Activated T-cell treated with anti-CD3 and anti-CD28 coated beads for 4 hours (primary cell): ENCODE data around the gene ELFN2.

Experiments
- DNase-seq: peaks from one replicate; pipeline ENCODE4 v3.0.0-alpha.2; 2020

ELFN2 gene

GRCh38 chr22:37353839-37354238 lies 73.4 kb downstream of the ELFN2 start:
- DNase-seq: no peak

DNA sequence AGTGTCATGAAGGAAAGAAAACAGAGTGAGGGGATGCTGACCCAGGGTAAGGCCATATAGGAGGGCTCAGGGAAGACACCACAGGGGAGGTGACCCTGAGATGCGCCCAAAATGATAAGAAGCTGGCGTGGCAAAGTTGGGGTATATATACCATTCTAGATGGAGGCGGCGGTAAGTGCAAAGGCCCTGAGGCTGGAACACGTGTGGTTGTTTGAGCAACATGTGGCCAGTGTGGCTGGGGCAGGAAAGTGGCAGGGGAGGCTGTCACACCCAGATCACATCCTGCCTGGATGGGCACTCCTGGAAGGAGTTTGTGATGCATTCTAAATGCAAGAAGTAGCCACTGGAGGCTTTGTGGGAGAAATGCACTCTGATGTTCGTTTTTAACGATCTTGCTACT lies 74.8 kb downstream of the ELFN2 start:
- no peak for DNase-seq

- no peak for DNase-seq
Observed at GRCh38 chr22:37351232-37351631, 76.0 kb downstream of the ELFN2 start.

- no peak for DNase-seq
Observed at GRCh38 chr22:37349043-37349814, 78.0 kb downstream of the ELFN2 start.

DNA sequence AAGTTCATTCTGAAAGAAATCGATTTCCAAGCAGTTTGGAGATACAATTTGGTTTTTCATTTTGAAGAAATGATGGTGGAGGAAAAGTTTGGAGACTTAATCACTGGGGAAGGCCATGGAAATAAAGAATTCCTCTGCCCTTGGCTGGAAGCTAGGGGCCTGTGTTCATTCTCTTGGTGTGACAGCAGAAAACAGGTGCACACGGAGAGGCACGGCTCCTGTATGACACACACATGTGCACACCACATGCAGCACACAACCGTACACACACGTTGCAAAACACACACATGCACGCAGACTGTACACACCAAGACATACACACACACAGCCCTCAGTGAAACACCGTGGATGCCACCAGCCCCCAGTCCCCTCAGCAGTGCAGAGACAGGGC lies 80.8 kb downstream of the ELFN2 start:
- DNase-seq: no peak

- DNase-seq: no peak
Observed at GRCh38 chr22:37345863-37346504, 81.3 kb downstream of the ELFN2 start.

- DNase-seq: no peak
Observed at GRCh38 chr22:37344735-37345449, 82.4 kb downstream of the ELFN2 start.

DNA sequence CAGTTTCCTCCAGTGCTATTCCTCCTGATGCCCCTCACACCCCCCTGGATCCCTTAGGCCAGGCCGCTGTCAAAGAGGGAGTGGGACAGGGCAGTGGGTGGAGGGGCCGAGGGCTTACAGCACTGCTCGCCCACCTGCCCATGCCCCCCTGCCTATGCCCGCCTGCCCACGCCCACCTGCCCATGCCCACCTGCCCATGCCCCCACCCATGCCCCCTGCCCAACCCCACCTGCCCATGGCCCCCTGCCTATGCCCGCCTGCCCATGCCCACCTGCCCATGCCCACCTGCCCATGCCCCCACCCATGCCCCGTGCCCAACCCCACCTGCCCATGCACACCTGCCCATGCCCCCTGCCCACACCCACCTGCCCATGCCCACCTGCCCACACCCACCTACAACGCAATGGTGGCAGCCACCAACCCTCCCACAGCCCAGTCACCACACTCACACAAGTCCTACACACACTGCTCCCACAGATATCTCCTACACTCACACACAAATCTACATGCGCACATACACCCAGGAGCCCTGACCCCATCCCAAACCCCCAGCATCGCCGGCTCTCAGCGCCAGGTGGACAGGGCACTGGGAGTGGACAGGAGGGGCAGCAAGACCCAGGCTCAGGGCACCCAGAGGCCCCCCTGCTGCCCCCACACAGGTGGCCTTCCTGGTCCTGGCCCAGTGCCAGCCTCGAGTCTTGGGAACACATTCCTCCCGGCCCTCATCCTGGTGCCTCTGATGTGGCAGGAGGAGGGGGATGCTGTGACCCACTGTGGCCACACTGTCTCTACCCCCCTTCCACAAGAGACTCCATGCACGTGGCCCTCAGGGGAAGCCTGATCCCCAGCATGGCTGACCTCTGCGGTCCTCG lies 83.2 kb downstream of the ELFN2 start:
- DNase-seq: no peak

- DNase-seq: no peak
Observed at GRCh38 chr22:37343348-37343747, 83.9 kb downstream of the ELFN2 start.

- no peak for DNase-seq
Observed at GRCh38 chr22:37342065-37342464, 85.2 kb downstream of the ELFN2 start.

DNA sequence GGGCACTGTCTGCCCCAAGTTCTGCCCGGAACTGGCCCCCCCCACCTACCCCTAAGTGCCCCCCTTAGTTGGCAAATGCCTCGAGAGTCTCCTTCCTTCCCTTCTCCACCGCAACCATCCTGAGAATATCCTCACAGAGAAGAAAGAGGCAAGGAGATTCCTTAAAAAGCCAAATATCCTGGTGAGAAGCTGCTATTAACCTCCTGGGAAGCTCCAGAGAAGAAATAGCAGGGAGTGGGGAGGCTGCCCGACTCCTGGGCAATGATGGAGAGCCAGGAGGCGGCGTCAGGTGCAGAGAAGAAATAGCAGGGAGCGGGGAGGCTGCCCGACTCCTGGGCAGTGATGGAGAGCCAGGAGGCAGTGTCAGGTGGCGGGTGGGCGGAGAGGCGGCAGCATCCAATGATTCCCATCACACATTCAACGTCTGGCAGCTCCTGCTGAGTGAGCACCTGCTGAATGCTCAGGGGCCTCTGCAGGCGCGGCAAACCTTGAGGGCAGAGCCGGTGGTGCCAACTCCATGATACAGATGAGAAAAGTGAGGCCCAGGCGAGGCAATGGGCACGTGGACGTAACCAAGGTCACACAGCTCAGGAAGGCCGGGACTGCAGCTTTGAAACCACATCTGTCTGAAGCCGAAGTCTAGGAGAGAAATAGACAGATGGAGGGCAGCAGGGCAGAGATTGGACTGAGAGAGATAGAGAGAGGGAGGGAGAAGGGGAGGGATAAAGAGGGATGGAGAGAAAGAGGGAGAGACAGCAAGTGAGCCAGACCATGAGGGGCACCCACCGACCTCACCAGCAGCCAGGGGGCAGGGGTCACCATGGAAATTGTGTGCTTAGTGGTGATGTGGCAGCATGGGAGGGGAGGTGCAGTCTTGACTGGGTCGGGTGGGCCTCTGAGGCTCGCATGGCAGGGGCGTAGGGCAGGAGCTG lies 86.7 kb downstream of the ELFN2 start:
- no peak for DNase-seq

DNA sequence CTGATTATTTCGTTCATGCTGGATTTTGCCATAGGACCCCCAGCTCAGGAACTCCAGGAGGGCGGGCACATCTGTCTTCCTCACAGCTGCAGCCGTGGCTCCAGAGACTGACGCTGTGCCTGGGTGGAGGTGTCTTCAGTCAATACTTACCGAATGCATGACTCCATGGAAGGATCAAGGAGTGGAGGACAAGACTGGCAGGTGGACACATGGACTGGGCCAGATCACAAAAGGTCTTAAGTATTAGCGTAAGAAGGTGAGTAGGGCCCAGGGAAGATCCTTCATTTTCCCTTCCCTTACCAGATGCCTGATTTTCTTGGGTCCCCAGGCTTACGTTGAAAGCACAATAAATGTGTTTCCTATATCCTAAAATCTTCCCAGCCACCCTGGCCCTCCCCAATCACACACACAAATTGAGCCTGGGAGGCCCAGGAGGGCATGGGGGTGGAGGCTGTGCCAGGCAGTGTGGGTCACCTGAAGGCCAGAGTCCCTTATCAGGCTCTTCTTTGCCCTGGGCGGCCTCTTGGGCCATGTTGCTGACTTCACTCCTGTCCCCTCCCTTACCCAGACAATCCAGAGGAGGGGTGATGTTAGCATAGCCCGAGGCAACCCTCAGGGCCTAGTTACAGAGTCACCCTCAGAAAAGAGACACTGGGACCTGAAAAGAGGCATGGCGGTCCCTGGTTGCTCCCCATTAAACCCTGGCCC lies 88.6 kb downstream of the ELFN2 start:
- no peak for DNase-seq

DNA sequence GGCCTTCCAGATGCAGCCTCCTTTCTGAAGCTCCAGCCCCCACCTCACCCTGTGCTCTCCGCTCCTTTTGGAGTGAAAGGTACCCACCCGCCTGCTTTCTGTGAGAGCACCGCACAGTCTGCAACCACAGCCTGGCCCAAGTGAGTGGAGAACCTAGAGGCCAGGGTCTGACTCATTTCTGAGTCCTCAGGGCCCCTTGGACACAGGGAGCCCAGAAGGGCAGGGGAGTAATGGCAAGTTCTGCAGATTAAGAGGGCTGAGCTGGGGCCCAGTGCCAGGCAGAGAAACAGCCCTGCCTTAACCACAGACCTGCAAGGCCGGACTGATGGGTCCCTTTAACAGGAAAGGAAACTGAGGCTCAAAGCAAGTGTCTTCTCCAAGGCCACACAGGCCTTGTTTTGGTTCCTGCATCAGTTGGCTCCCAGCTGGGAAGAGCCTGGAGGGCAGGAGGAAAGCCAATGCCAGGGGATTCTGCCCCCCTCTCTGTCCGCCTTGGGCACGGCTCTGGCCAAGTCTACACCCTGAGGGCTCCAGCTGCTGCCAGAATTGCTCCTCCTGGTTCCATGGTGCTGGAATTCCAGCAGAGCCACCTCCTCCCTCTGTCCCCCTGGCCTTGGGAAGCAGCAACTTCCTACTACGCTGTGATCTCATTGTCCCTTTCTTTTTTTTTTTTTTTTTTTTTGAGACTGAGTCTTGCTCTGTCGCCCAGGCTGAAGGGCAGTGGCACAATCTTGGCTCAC lies 89.9 kb downstream of the ELFN2 start:
- DNase-seq: no peak

GRCh38 chr22:37336579-37336978 lies 90.7 kb downstream of the ELFN2 start:
- DNase-seq: no peak

DNA sequence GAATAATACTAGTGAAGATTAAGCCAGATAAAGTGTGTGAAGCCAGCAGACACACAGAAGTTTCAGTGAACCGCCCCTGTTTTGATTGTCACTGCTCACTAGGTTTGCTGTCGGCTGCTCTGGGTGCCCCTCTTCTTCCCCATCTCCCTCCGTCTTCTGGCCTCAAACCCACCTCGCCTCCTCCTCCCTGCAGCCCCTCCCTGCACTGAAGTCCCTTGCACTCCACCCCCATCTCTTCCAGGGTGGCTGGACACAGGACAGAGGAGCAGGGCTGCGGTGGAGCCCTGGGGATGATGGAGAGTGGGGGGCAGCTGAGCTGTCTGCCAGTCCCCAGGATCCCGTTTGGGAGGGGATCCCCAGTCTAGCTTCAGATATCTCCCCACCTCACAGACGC lies 91.5 kb downstream of the ELFN2 start:
- DNase-seq: no peak

DNA sequence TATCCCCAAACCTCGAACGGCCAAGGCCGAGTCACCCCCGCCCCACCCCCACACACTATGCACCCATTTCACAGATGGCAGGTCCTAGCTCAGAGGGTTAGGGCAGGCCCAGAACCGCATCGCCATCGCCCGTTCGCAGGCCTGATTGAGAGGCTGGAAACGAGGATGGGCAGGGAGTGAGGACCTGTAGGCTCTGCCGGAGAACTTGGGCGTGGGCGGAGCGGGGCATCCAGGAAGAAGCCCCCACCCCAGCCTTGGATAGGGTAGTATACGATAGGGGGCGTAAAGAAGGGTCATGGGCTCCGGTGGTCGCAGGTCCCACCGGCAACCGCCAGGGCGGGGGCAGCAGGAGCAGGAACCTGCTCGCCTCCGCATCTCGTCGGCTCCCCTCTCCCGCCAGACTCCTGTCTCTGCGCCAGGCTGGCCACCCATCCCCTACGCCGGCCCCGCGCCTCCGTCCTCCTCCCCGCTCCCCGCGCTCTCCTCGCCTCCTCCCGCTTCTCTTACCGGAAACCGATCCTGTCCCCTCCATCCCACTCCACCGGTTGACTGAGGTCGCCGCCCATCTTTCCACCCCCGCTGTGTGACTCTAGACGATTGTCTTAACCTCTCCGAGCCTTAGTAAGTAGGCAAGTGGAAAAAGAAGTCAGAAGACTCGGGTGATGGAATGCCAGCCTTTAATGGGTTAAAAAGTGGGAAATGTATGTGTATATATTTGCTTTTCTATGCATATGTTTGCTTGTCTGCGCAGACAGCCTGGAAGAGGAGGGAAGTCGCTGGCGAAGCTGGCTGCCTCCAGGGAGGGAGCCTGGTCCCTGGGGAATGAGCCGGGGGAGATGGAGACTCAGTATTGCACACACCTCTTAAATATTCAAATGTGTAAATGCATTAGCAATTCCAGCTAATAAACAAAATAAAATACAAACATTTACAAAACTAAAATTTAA lies 92.1 kb downstream of the ELFN2 start:
- DNase-seq: no peak

DNA sequence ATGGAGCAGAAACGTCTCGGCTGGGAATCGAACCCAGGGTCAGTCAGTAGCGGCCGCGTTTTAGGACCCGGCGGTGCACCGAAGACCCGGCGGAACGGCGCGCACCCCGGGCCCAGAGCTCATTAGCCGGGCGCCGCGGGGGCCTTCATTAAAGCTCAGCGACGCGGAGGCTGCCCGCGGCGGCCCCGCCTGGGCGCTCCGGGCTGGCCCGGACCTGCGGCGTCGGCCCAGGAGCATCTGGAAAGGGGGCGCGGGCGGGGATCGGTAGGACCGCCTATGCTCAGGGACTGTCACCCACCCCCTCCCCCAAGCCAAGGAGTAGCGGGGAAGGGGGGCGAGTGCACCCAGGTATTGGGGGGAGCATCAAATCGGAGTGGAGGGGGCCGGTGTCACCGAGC lies 92.8 kb downstream of the ELFN2 start:
- no peak for DNase-seq

- no peak for DNase-seq
Observed at GRCh38 chr22:37333724-37334460, 93.4 kb downstream of the ELFN2 start.
